Measurements from ENCODE around the gene RIC3. TPM values are rescaled to one million over a fixed set of nuclear protein-coding genes. Genes with fewer than 3 reads are reported as not detected.

Gene RIC3
- total RNA-seq, 1 experiment from 2014 or later = 23.7 TPM

DNA sequence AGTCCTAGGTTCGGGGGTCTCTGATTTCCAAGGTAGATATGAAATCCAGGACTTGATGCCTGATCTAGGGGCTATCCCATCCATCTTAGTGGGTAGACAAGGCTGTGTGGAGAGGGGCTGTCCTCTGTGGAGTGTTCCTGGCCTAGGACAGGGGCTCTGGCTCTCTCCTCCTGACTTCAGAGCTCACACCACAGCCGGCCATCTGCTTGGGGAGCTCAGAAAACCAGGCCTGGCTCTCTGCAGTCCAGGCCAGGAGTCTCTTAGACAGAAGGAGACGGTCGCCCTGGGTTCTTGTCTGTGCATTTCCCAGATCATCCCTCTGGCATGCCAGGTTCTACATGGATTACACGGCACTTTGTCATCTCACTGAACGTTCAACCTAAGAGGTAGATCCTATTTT is 69.9 kb downstream of the RIC3 start:
- H4K8ac ChIP-seq (replicated peaks; ENCODE audit: insufficient read length, low read depth, low read length) = no peak overlapping the region
- no peak overlapping the region for H3K9ac ChIP-seq (ENCODE audit: extremely low read depth, insufficient read length, low read length)
- H2BK12ac ChIP-seq (ENCODE audit: insufficient read length, low read depth, low read length) = no peak overlapping the region
- H3K4me1 ChIP-seq (ENCODE audit: insufficient read depth, low read length) = no peaks in the 10 kb centered on the region
- no peak overlapping the region for H4K5ac ChIP-seq (ENCODE audit: insufficient read length, low read depth, low read length)
- no peaks in the 10 kb centered on the region for H4K20me1 ChIP-seq (ENCODE audit: control insufficient read depth, insufficient read depth, insufficient read length)
- no peak overlapping the region for H3K18ac ChIP-seq (ENCODE audit: insufficient read length, low read depth, low read length)
- H2BK5ac ChIP-seq (ENCODE audit: insufficient read length, low read length) = no peak overlapping the region
- no peaks in the 10 kb centered on the region for H3K27me3 ChIP-seq (ENCODE audit: insufficient read depth, low read length)
- H2BK20ac ChIP-seq (ENCODE audit: low read depth, low read length, poor library complexity, severe bottlenecking) = no peak overlapping the region
- no peaks in the 10 kb centered on the region for H3K23me2 ChIP-seq (ENCODE audit: insufficient read length, low read depth, low read length, poor library complexity, severe bottlenecking)
- no peak overlapping the region for H3T11ph ChIP-seq (ENCODE audit: low read length)
- H2AK5ac ChIP-seq (ENCODE audit: insufficient read length, low read length) = no peak overlapping the region
- no peak overlapping the region for H3K23ac ChIP-seq (ENCODE audit: insufficient read length, low read depth, low read length)
- no peak overlapping the region for H2BK15ac ChIP-seq (ENCODE audit: low read depth, low read length)
- no peaks in the 10 kb centered on the region for H3K79me2 ChIP-seq (ENCODE audit: insufficient read depth, low read length)
- H3K4ac ChIP-seq (ENCODE audit: low read depth, low read length) = no peak overlapping the region
- no peak overlapping the region for H2AFZ ChIP-seq (ENCODE audit: low read length)
- peaks cover 22 to 51% (median 26%) of the 10 kb centered on the region in 3 experiments; a peak in 5 of 7 replicates for H3K36me3 Mint-ChIP-seq (ENCODE audit: insufficient read depth in 1 of 3, low read depth in 3 of 3)
- H3K4me1 Mint-ChIP-seq = no peaks in the 10 kb centered on the region
- no peak overlapping the region for H3K14ac ChIP-seq (ENCODE audit: insufficient read depth, low read length)
- no peak overlapping the region for H3K27ac ChIP-seq (ENCODE audit: insufficient read length, low read depth, low read length)
- H2BK120ac ChIP-seq (ENCODE audit: low read depth, low read length, poor library complexity, severe bottlenecking) = no peak overlapping the region
- H4K91ac ChIP-seq (ENCODE audit: insufficient read length, low read depth, low read length) = no peak overlapping the region
- H3K4me2 ChIP-seq (ENCODE audit: insufficient read depth, insufficient read length, low read length) = no peak overlapping the region
- H3K56ac ChIP-seq (ENCODE audit: insufficient read length, low read depth, low read length) = no peak overlapping the region
- TF ChIP-seq, protein P1, sequence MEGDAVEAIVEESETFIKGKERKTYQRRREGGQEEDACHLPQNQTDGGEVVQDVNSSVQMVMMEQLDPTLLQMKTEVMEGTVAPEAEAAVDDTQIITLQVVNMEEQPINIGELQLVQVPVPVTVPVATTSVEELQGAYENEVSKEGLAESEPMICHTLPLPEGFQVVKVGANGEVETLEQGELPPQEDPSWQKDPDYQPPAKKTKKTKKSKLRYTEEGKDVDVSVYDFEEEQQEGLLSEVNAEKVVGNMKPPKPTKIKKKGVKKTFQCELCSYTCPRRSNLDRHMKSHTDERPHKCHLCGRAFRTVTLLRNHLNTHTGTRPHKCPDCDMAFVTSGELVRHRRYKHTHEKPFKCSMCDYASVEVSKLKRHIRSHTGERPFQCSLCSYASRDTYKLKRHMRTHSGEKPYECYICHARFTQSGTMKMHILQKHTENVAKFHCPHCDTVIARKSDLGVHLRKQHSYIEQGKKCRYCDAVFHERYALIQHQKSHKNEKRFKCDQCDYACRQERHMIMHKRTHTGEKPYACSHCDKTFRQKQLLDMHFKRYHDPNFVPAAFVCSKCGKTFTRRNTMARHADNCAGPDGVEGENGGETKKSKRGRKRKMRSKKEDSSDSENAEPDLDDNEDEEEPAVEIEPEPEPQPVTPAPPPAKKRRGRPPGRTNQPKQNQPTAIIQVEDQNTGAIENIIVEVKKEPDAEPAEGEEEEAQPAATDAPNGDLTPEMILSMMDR (conservative IDR thresholded peaks at IDR 0.05) = no peak
- peaks cover 2% of the 10 kb centered on the region for H3K27me3 Mint-ChIP-seq (ENCODE audit: low read depth)
- H3K9me3 Mint-ChIP-seq = no peaks in the 10 kb centered on the region
- DNase-seq = no peak
- H3K9me3 ChIP-seq (ENCODE audit: control insufficient read depth, low read depth, low read length) = no peaks in the 10 kb centered on the region
- WGBS (ENCODE audit: extremely low coverage, insufficient read length, low lambda C conversion rate) = no CpG with 5 or more reads among the region's 6 CpGs
- no peak overlapping the region for H3K4me3 Mint-ChIP-seq
- H3K27ac Mint-ChIP-seq = no peak overlapping the region
- no peaks in the 10 kb centered on the region for H3K79me1 ChIP-seq (ENCODE audit: insufficient read depth, low read depth, low read length, poor library complexity, severe bottlenecking)

Data from H9 (cell line).